ENCODE results near the gene FOXF2. TPM values are rescaled to one million over a fixed set of nuclear protein-coding genes. Genes with fewer than 3 reads are reported as not detected.

FOXF2 gene
- total RNA-seq, 4 donors from 2014 or later, result 0.51 to 0.88 (median 0.75) TPM; not detected in 1

GRCh38 chr6:1422290-1422689 is 32.9 kb downstream of the FOXF2 start:
- no peak for TF ChIP-seq CTCF (IDR thresholded peaks at IDR 0.05; ENCODE audit: low read depth)

DNA sequence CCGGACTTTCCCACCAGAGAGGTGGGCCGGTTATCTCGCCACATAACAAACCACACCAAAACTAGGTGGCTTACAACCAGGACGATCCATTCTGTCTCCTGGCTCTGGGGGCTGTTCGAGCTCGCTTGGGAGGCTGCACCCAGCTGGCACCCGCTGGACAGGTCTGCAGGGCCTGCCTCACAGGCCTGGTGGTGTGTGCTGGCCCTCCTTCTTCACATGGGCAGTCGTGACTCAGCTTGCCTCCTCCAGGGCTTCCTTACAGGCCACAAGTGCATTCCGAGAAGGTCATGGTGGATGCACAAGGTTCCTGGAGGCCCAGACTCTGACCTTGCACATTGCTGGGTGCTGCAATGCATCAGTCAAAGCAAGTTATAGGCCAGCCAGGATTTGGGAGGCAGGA is 34.2 kb downstream of the FOXF2 start:
- TF ChIP-seq CTCF (IDR thresholded peaks at IDR 0.05; ENCODE audit: low read depth), result no peak

- no peak for TF ChIP-seq CTCF (IDR thresholded peaks at IDR 0.05; ENCODE audit: low read depth)
These were observed 35.0 kb downstream of the FOXF2 start for GRCh38 chr6:1424306-1424927.

GRCh38 chr6:1426416-1426815 is 37.0 kb downstream of the FOXF2 start:
- TF ChIP-seq CTCF (IDR thresholded peaks at IDR 0.05; ENCODE audit: low read depth), result no peak

DNA sequence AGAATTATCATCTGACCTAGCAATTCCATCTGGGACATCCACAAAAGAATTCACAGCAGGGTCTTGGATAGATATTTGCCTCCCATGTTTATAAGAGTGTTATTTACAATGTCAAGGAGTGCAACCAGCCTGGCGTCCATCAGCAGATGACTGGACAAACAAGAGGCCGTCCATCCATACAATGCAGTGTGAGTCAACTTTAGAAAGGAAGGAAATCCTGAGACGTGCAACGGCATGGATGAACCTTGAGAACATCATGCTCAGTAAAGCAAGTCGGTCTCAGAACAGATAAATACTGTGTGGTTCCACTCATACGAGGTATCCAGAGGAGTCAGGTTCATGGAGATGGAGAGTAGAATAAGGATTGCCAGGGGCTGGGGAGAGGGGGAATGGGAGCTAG is 46.4 kb downstream of the FOXF2 start:
- no peak for TF ChIP-seq CTCF (IDR thresholded peaks at IDR 0.05; ENCODE audit: low read depth)

GRCh38 chr6:1436334-1437306 is 47.2 kb downstream of the FOXF2 start:
- TF ChIP-seq CTCF (IDR thresholded peaks at IDR 0.05; ENCODE audit: low read depth), result no peak

Measured in subcutaneous adipose tissue (tissue), 4 donors.